GM18517 (cell line): Measurements from ENCODE around the gene ASPM.

Experiments used
- ATAC-seq: cut with Tn5 transposase; IDR thresholded peaks from one replicate; pipeline ENCODE4 v1.9.1; 2021; ENCODE audit warnings: mild to moderate bottlenecking, moderate library complexity; ENCODE audit not compliant: unreplicated experiment

ASPM gene, protein sequence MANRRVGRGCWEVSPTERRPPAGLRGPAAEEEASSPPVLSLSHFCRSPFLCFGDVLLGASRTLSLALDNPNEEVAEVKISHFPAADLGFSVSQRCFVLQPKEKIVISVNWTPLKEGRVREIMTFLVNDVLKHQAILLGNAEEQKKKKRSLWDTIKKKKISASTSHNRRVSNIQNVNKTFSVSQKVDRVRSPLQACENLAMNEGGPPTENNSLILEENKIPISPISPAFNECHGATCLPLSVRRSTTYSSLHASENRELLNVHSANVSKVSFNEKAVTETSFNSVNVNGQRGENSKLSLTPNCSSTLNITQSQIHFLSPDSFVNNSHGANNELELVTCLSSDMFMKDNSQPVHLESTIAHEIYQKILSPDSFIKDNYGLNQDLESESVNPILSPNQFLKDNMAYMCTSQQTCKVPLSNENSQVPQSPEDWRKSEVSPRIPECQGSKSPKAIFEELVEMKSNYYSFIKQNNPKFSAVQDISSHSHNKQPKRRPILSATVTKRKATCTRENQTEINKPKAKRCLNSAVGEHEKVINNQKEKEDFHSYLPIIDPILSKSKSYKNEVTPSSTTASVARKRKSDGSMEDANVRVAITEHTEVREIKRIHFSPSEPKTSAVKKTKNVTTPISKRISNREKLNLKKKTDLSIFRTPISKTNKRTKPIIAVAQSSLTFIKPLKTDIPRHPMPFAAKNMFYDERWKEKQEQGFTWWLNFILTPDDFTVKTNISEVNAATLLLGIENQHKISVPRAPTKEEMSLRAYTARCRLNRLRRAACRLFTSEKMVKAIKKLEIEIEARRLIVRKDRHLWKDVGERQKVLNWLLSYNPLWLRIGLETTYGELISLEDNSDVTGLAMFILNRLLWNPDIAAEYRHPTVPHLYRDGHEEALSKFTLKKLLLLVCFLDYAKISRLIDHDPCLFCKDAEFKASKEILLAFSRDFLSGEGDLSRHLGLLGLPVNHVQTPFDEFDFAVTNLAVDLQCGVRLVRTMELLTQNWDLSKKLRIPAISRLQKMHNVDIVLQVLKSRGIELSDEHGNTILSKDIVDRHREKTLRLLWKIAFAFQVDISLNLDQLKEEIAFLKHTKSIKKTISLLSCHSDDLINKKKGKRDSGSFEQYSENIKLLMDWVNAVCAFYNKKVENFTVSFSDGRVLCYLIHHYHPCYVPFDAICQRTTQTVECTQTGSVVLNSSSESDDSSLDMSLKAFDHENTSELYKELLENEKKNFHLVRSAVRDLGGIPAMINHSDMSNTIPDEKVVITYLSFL (N-terminal part only)

DNA sequence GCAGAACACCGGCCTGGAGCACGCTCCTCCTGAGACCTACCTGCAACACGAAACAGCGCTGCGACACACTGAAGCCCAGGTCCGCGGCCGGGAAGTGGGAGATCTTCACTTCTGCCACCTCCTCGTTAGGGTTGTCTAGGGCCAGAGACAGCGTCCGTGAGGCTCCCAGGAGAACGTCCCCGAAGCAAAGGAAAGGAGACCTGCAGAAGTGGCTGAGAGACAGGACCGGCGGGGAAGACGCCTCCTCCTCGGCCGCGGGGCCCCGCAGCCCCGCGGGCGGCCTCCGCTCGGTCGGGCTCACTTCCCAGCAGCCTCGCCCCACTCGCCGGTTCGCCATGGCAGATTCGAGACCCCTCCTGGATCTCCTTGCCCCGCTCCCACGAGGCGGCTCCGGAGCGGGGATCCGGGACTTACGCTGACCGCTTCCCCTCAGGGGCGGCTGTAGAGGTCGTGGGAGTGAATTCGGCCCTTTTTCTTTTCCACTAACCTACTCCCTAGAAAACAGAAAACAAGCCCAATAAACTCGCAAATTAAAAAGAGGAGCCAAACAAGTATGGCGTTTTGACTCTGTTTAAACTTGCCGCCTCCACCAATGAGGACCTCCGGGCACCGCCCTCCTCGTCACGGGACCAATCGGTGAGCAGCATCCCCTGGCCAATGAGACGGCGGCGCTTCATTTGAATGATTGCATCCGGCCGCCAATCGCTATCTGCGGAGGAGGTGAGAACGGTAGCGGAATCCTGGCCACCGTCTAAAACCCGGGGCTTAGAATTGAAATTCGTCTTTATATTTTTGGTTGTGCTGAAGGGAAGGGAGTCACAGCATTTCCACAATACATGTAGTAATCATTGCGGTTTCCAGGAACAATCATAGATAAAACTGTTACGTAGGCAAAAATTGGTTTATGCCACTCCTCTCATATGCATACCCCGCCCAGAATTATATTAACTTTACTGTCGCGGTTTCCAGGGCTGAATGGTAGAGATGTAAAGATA is at the start of gene ASPM:
Gene ASPM (minus strand): TSS at position 569 of the 995 bp plus-strand sequence. CDS start 232 bp downstream, at position 337.
- peak; percentile 95 for ATAC-seq

DNA sequence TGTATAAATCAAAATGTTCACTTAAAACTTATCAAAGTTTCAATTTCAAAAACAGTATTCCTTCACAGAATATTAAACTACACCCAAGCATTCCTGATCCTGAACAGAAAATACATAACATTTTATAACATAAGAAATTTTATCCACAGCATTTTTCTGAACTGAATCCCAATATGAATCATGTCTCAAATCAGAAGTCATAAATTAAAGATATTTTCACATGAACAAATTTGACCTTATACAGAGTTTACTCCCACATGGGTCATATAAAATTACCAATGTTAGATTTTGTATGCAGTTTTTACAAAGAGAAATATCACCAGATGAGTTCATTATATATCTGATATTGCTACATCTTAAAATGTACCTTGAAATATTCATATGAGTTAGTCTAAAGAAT is 48.6 kb upstream of the ASPM start:
- ATAC-seq: no peak

DNA sequence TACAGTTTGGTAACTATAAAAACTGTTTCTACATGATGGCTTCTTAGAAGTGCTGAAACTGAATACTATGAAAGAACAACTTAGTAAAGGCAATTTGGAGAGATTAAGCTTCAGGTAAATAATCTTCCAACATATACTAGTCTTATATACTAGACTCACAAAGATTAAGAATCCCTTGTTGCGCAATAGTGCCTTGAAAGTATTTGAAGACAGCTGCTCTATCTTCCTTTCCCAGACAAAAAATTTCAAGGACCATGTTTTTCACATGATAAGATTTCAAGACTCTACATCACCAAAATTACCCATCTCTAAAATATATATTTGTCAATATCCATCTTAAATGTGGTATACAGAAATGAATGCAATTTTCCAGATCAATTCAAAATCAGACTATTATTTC is 37.7 kb upstream of the ASPM start:
- ATAC-seq: no peak

DNA sequence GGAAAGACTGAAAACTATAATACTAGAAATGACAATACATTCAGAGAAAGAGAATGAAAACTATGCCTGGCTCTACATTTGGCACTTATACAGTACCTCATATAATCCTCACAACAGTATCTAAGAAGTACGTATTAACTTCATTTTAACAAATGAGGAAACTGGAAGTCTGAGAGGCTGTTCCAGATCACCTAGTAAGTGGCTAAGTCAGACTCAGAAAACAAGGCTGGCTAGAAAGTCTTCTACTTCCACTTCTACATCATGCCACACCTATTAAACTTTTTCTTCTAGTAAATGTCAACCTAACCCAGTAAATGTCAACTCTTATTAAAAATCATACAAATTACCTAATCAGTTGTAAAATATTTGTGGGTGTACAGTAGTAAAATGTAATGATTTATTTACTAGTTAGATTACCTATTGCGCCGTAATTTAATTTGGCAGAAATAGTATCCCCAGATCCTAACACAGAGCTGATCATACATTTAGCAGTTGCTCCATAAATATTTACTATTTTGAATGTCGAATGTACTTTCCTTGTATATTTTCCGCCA is 36.8 kb upstream of the ASPM start:
- ATAC-seq: no peak

DNA sequence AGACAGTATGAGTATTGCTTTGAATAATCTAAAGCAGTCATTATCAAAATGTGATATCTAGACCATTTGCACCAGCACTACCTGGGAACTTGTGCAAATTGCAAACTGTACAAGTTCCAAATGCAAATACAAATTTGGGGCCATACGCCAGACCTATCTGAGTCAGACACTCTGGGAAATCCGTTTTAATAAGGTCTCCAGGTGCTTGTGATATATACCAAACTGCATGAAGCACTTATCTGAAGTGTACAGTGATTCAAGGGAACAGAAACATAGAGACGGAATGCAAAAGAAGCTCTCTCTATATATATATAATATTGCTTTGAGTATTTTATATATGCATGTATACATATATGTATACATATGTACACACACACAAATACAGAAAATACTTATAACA is 36.2 kb upstream of the ASPM start:
- no peak for ATAC-seq

DNA sequence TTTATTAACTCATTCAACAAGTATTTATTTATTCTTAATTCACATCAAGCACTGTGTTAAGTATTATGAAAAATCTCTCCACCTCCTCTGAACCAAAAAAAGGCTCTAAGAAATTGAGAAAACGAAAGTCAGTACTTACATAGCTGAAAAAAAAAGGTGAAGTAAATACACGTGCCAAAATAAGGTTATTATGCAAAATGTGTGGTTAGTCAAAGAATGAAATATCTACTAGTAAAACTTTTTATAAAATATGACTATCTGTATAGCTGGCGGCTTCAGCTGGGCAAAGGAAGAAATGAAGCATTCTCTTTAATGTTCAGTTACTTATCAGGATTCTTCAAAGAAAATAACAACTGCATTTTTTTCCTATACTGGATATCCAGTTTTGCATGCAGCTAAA is 35.5 kb upstream of the ASPM start:
- peak; percentile 73 for ATAC-seq

DNA sequence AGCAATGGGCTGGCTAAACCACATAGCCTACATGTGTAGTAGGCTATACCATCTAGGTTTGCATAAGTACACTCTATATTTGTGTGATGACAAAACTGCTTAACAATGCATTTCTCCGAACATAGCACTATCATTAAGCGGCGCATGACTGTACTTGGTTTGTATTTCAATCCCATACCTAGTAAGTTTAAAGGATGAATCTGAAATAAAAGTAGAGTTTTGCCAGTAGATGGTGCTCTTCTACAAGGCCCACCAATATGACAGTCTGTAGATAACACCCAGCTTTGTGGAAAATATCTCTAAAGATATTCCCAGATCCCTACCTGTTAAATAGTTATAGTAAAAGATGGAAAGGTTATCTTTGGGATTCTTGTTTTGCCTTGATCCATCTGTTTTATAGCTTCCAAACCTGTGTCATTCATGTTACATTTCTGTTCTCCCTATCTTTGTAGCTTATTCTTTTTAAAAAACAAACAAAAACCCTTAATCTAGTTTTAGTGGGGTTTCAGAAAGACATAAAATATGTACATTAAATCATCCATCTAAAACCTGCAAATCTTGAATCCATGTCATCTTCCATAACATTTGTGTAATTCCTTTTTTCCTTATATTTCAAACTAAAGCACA is 33.9 kb upstream of the ASPM start:
- peak; percentile 53 for ATAC-seq

DNA sequence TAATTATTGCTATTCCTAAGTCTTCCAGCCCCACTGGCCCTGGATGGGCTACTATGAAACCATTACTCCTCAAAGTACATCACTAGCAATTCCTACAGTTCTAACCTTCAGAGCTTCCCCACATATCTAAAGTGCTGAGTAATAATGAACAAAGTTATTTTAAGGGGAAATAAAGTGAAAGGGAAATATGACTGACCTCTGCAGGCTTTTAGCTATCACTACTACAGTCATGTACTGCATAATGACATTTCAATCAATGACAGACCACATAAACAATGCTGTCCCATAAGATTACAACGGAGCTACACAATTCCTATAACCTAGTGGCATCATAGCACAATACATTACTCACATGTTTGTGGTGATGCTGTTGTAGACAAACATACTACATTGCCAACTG is 32.5 kb upstream of the ASPM start:
- ATAC-seq: peak; percentile 58

DNA sequence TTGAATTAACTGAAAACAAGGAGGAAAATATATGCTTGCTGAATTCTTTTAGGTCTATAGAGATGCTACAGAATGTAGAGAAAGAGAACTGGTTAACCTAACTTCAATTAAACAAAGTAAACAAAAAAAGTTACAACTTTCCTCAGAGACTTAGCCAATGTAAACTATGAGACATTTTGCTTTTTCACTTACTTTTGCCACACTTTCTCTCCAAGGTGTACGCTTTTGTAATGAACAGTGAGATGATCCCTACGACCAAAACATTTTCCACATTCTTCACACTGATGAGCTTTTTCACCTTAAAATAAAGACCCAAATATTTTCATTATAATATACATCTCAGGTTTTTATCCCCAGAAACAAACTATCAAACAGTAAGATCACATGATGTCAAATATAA is 28.3 kb upstream of the ASPM start:
- no peak for ATAC-seq

DNA sequence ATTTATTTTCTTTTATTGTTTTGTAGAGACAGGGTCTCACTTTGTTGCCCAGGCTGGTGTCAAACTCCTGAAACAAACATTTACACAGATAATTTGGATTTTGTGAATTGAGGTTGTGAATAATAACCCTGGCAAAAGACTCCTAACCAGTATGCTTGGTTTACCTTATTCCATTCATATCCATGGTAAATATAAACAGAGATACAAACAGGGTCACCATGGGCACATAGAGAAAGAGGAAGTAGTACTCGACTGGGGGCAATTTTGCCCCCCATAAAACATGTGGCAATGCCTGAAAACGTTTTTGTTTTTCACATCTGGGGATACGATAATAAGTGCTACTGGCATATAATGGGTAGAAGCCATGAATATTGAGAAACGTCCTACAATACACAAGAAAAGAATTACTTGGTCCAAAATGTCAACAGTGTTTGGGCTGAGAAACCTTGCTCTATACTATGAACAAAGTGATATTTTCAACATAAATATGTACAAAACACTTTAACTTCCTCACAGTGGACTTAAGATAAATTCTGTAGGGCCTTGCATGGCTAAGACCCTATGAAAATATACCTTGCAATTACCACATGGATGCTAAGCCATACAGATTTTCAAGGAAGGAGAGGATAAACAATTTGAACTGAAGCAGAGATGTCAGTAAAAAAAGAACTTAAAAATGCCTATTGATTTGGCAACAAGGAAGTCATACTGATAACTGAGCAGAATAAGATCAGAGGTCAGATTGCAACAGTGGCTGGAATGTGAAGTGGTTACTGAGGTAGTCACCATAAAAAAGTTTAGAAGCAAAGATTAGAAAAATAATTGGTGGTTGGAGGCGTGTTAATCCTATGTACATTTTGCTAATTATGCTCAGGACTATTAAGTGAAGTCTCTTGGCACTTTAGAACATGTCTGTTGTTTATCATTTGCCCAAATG is 27.4 kb upstream of the ASPM start:
- no peak for ATAC-seq

DNA sequence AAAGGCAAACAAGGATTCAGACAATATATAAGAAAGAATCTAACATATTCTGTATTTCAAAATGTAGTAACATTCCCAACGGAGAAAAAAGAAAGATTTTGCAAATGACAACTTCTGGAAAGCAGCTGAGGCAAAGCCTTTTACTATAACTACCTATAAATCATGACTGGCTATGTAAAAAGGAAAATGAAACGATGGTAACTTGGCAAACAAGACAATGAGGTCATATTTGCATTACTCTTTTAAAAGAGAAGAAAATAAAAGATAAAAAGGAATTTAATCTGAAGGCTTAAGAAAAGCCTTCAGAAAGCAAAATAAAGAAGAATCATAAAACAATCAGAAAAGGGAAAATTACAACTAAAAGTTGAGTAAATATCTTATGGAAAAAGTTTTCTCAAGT is 25.1 kb upstream of the ASPM start:
- no peak for ATAC-seq

DNA sequence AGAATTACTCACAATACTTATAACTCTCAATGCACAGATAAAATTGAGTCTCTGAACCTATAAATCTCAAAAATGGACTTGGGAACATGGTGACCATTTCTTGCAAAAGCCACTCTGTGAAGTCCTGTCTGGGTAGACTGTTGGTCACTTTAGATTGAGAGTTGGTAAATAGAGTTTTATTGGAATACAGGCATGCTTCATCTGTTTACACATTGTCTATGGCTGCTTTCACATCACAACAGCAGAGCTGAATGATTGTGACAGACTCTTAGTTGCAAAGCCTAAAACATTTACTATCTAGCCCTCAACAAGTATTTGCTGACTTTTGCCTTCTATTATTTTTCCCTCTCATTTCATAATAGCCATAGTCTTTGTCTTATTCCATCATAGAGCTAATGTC is 24.1 kb upstream of the ASPM start:
- ATAC-seq: no peak

DNA sequence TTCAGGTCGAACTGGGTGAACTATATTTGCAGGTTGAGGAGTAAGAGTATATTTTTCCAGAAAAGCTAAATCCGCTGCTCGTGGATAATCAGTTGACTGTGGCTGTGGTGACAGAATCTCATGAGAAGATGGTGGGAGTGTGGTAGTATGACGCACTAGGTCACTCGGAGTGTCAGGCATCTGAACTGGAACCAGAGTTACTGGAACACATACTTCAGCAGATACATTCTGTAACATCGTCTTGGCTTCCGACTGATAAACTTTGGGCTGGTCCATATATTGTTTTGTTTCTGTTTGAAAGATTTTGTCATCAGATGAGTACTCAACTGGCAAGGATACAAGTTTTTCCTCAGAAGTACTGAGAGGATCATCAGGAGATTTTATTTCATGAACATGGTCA is 13.0 kb upstream of the ASPM start:
- ATAC-seq: no peak

DNA sequence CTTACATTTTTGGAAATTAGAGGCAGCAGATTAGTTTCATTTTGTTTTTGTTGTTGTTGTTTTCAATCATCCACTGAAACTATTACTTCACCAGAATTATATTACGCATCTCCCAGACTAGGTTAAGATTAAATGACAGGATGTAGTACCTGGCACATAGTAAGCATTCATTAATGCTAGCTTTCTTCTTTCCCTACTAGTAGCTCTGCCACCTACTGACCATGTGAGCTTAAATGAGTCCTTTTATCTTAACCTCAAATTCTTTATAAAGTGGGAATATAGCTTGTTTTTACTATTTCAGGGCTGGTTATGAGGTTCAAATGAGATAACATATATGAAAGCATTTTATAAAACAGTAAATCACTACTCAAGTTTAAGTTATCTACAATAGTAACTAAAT is 10.2 kb upstream of the ASPM start:
- no peak for ATAC-seq

DNA sequence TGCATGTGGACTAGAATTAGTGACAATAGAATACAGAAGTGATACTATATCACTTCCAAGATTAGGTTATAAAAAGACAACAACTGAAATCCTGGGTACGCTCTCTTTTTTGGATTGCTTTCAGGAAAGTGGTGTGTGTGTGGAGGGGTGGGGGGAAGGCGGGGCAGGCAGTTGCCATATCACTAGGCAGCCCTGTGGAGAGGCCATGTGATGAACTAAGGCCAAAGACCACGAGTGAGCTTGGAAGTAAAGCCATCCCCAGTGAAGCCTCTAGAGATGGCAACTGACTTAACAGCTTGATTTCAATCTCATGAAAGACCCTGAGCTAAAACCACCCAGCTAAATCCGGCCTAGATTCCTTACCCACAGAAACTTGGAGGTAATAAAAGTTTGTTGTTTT is 6.2 kb upstream of the ASPM start:
- no peak for ATAC-seq

DNA sequence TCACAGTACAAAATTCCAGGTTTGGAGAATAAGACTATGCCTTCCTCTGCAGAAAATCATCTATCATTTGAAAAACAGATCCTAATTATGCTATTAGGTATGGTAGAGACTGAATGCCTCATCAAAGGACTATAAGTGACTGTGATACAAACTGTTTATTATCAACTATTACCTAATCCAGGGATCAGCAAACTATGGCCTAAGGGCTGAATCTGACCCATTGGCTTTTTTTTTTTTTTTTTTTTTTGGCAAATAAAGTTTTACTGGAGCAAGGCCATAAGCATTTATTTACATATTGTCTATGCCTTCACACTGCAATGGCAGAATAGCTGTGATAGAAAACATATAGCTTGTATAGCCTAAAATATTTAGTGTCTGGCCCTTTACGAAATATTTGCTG is 4.7 kb upstream of the ASPM start:
- no peak for ATAC-seq

DNA sequence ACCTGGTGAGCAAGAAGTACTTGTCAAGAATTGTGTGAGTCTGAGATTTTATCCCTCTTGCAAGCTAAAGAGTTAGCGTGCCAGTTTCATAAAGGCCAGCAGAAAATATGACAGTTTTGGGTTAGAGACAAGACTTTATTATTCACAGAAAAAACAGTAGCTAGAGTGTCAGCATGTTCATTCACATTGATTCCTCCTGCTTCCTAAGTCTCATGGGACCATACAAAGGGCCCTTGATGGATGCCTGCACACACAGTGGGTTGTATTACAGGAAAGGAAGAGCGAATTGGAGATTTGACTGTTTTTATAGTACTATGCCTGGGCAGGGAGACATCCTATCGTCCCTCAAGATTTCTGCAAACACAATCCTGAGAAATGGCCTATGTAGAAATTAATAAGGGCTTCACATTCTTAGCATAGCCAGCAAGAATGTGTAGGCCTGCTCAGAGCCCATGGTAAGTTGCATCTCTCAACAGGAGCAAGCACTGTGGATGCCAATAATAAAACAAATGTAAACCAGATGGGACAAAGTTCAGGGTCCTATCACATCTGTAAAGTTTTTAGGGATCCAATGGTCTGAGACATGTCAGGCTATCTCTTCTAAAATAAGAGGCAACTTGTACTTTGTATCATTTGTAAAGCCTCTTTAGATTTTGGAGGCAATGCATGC is 4.0 kb upstream of the ASPM start:
- no peak for ATAC-seq

DNA sequence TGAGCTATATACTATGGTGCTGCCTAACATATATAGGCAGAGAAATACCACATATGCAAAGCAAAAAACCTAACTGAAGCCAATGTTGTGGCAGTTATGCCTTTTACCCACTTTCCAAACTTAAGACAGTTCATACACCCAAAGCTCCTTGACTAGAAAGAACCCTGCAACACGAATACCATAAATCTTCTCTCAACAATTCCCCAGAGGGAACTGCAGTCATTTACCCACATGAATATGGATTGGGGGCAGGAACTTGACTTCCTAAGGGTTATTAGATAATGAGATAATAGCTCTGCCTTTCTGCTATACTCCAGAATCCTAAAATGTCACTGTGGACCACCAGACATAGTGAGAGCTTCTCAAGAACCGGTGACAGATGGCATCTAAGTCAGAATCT is 2.9 kb upstream of the ASPM start:
- no peak for ATAC-seq
